ENCODE measurements around the gene DPF3.

DPF3 gene

GRCh38 chr14:72708222-72708621 is 185.7 kb downstream of the DPF3 start:
- no peak overlapping the region for H3K4me3 ChIP-seq (ENCODE audit: low read depth, low read length)
- TF ChIP-seq CTCF (IDR thresholded peaks at IDR 0.05; ENCODE audit: low read depth, low read length): no peak

DNA sequence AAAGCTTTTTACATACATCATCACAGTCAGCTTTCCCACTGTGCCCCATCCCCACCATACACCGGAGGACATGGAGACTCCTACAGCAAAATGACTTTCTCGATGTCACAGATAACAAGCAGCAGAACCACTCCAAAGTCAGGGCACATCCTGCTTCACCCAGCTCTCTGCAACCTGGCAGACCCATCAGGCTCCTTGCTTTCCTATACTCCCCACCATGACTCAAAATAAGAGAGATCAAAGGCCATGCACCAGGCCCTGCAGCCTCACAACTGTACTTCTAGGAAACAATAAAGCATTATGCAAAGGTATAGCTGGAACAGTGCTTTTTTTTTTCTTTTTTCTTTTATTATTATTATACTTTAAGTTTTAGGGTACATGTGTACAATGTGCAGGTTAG is 187.4 kb downstream of the DPF3 start:
- in situ Hi-C loops (cut with HindIII; ENCODE audit: low sequenced_read_pairs): no loop called here
- no peak for DNase-seq (ENCODE audit: low read depth, low spot score)
- H3K4me3 ChIP-seq (ENCODE audit: low read depth, low read length): no peak overlapping the region
- no peak for TF ChIP-seq CTCF (IDR thresholded peaks at IDR 0.05; ENCODE audit: low read depth, low read length)

More at GRCh38 chr14:72708222-72708621, 185.7 kb downstream of the DPF3 start:
- no peak for DNase-seq (ENCODE audit: low read depth, low spot score)
- in situ Hi-C loops (cut with HindIII; ENCODE audit: low sequenced_read_pairs): no loop called here

GRCh38 chr14:72704502-72704901 is 189.4 kb downstream of the DPF3 start:
- H3K4me3 ChIP-seq (ENCODE audit: low read depth, low read length): no peak overlapping the region
- TF ChIP-seq CTCF (IDR thresholded peaks at IDR 0.05; ENCODE audit: low read depth, low read length): no peak
- no peak for DNase-seq (ENCODE audit: low read depth, low spot score)
- in situ Hi-C loops (cut with HindIII; ENCODE audit: low sequenced_read_pairs): no loop called here

- DNase-seq (ENCODE audit: low read depth, low spot score): no peak
- in situ Hi-C loops (cut with HindIII; ENCODE audit: low sequenced_read_pairs): no loop called here
- H3K4me3 ChIP-seq (ENCODE audit: low read depth, low read length): no peak overlapping the region
- no peak for TF ChIP-seq CTCF (IDR thresholded peaks at IDR 0.05; ENCODE audit: low read depth, low read length)
Observed at GRCh38 chr14:72701605-72702004, 192.3 kb downstream of the DPF3 start.

- H3K4me3 ChIP-seq (ENCODE audit: low read depth, low read length): no peak overlapping the region
- DNase-seq (ENCODE audit: low read depth, low spot score): no peak
- in situ Hi-C loops (cut with HindIII; ENCODE audit: low sequenced_read_pairs): no loop called here
- TF ChIP-seq CTCF (IDR thresholded peaks at IDR 0.05; ENCODE audit: low read depth, low read length): no peak
Observed at GRCh38 chr14:72701237-72701565, 192.7 kb downstream of the DPF3 start.

- in situ Hi-C loops (cut with HindIII; ENCODE audit: low sequenced_read_pairs): no loop called here
- no peak for DNase-seq (ENCODE audit: low read depth, low spot score)
- H3K4me3 ChIP-seq (ENCODE audit: low read depth, low read length): no peak overlapping the region
- no peak for TF ChIP-seq CTCF (IDR thresholded peaks at IDR 0.05; ENCODE audit: low read depth, low read length)
Observed at GRCh38 chr14:72700338-72701236, 193.3 kb downstream of the DPF3 start.
